ENCODE results near the gene KRTAP6-1.

KRTAP6-1 gene

GRCh38 chr21:30577766-30578165 is 36.0 kb downstream of the KRTAP6-1 start:
- DNase-seq (ENCODE audit: low spot score) = no peak

DNA sequence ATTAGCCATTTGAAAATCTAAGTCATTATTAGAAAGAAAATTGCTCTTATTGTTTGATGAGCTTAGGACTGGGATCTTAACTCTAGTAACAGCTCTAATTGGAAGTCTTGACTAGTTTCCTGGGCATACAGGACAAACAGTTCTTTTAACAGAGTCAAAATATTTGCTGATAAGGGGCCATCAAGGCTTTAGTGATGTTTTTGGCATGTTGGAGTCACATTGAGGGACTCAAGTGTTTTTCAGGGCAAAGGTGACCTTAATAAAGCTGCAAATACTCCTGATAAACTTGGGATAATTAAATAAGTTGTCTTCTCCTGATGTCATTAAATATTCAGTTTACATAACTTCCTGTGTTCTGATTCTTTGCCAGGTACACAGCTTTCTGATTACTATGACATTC is 46.1 kb downstream of the KRTAP6-1 start:
- no peak for DNase-seq (ENCODE audit: low spot score)

GRCh38 chr21:30563630-30564029 is 50.1 kb downstream of the KRTAP6-1 start:
- DNase-seq (ENCODE audit: low spot score) = no peak

Measured in germinal center (tissue), 1 donor.